ENCODE results near the gene CDH4. TPM values are rescaled to one million over a fixed set of nuclear protein-coding genes. Genes with fewer than 3 reads are reported as not detected.

CDH4 gene
- total RNA-seq, 4 donors from 2014 or later = not detected

DNA sequence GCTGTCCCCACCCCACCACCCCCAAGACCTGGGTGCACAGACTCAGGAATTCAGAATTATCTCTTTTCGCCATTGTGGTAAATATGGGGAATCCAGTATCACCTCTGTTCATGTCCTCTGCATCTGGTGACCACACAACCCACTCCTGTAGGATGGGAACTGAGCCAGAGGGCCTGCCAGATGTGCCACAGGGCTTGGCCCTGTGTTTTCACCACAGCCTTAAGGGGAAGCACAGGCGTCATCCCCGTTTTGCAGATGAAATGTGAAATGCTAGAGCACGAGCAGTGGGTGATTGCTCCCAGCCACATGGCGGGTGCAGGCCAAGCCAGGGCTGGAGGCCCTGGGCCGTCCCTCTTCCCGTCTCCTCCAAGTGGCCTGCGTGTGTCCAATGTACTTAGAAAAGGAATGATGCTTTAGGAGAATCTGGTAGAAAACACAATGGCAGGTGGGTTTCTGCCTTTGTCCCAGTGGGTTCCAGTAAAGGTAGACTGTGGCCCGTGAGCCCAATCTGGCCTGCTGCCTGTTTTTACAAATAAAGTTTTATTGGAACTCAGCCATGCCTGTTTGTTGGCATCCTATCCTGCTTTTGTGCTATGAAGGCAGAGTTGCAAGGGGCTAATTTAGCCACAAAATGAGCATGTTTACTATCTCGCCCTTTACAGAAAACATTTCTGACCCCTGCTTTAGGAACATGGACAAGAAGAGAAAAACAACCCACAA is 309.2 kb downstream of the CDH4 start:
- Histone ChIP-seq H3K9me3 (no peaks in the 10 kb centered on the region), H3K4me1 (no peaks in the 10 kb centered on the region), H3K27ac (no peak overlapping the region), H3K4me3 (no peak overlapping the region), H3K27me3 (no peaks in the 10 kb centered on the region), H3K36me3 (no peaks in the 10 kb centered on the region)
- TF ChIP-seq POLR2AphosphoS5 (IDR thresholded peaks at IDR 0.05) (no peak), EP300 (IDR thresholded peaks at IDR 0.05; ENCODE audit: low read depth) (no peak), POLR2A (IDR thresholded peaks at IDR 0.05) (no peak)
- TF ChIP-seq, protein P1, sequence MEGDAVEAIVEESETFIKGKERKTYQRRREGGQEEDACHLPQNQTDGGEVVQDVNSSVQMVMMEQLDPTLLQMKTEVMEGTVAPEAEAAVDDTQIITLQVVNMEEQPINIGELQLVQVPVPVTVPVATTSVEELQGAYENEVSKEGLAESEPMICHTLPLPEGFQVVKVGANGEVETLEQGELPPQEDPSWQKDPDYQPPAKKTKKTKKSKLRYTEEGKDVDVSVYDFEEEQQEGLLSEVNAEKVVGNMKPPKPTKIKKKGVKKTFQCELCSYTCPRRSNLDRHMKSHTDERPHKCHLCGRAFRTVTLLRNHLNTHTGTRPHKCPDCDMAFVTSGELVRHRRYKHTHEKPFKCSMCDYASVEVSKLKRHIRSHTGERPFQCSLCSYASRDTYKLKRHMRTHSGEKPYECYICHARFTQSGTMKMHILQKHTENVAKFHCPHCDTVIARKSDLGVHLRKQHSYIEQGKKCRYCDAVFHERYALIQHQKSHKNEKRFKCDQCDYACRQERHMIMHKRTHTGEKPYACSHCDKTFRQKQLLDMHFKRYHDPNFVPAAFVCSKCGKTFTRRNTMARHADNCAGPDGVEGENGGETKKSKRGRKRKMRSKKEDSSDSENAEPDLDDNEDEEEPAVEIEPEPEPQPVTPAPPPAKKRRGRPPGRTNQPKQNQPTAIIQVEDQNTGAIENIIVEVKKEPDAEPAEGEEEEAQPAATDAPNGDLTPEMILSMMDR (IDR thresholded peaks at IDR 0.05) = no peak
- intact Hi-C loops (cut with DNase I; ENCODE audit: low total_unique reads) = no loop called here
- DNase-seq = no peak
- in situ Hi-C loops (cut with MboI; ENCODE audit: low pct_ligation_motif_present in 1 of 4, low pct_unique_long_range_greater_than_20kb in 1 of 4, low sequenced_read_pairs in 3 of 4) = no loop called here
- 70 to 85% methylated on average over 6 to 10 of the region's 10 CpGs for WGBS, 2 donors (ENCODE audit: low coverage in 1 of 2)

DNA sequence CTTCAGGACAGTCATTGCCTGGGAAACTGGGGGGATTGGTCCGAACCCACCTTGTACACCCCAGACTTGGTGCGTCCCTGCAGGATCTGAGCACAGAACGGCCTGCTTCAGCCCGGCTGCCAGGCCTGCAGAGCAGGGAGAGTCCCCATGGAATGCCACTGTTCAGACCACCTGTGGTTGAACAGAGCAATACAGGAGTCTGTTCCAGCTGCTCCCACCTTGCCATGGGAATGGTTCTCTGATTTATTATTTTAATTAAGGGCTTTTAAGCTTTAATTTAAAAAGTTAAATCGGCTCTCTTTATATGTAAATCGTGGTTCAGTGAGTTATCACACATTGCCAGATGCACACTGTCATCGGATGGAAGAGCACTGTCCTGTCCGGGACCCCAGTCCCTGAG is 310.4 kb downstream of the CDH4 start:
- no peaks in the 10 kb centered on the region for H3K4me1 ChIP-seq
- no peaks in the 10 kb centered on the region for H3K36me3 ChIP-seq
- DNase-seq = no peak
- WGBS, 2 donors (ENCODE audit: low coverage in 1 of 2) = 67 to 86% methylated on average over 1 to 8 of the region's 8 CpGs
- intact Hi-C loops (cut with DNase I; ENCODE audit: low total_unique reads) = no loop called here
- H3K9me3 ChIP-seq = no peaks in the 10 kb centered on the region
- no peak overlapping the region for H3K4me3 ChIP-seq
- H3K27me3 ChIP-seq = no peaks in the 10 kb centered on the region
- no peak overlapping the region for H3K27ac ChIP-seq
- in situ Hi-C loops (cut with MboI; ENCODE audit: low pct_ligation_motif_present in 1 of 4, low pct_unique_long_range_greater_than_20kb in 1 of 4, low sequenced_read_pairs in 3 of 4) = no loop called here
- no peak for TF ChIP-seq POLR2A (IDR thresholded peaks at IDR 0.05)
- TF ChIP-seq EP300 (IDR thresholded peaks at IDR 0.05; ENCODE audit: low read depth) = no peak
- TF ChIP-seq POLR2AphosphoS5 (IDR thresholded peaks at IDR 0.05) = no peak
- TF ChIP-seq, protein P1 (IDR thresholded peaks at IDR 0.05) = no peak

DNA sequence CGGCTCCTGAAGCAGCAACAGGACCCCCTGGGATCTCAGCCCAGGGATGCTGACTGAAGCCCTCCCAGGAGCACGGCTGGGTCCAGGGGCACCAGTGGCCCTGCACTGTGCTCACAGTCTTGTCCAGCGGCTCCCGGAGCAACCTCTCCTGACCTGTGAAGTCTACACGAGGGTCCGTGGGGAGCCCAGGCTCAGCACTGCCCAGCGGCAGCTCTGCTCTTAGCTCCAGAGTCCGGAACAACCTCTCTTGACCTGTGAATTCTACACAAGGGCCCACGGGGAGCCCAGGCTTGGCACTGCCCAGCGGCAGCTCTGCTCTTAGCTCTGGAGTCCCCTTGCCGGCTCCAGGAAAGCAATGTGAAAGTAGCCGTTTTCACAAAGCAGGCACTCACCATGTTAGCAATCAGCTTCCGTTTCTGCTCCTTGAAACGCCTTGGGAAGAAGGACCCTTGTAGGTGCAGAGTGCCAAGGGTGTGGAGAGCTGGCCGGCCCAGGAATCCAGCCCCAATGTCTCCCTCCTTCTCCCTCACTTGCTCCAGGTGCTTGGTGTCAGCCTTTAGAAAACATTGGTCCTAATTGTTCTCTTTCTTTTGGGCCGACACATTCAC is 310.9 kb downstream of the CDH4 start:
- H3K4me1 ChIP-seq = no peaks in the 10 kb centered on the region
- H3K9me3 ChIP-seq = no peaks in the 10 kb centered on the region
- in situ Hi-C loops (cut with MboI; ENCODE audit: low pct_ligation_motif_present in 1 of 4, low pct_unique_long_range_greater_than_20kb in 1 of 4, low sequenced_read_pairs in 3 of 4) (no loop called here), intact Hi-C loops (cut with DNase I; ENCODE audit: low total_unique reads) (no loop called here)
- TF ChIP-seq POLR2AphosphoS5 (IDR thresholded peaks at IDR 0.05) (no peak), POLR2A (IDR thresholded peaks at IDR 0.05) (no peak), EP300 (IDR thresholded peaks at IDR 0.05; ENCODE audit: low read depth) (no peak)
- TF ChIP-seq, protein P1 (IDR thresholded peaks at IDR 0.05) = no peak
- 70% methylated on average over 15 of the region's 16 CpGs; no CpG with 5 or more reads in 1 of the 2 donors for WGBS, 2 donors (ENCODE audit: low coverage in 1 of 2)
- H3K27me3 ChIP-seq = no peaks in the 10 kb centered on the region
- H3K4me3 ChIP-seq = no peak overlapping the region
- no peak overlapping the region for H3K27ac ChIP-seq
- DNase-seq = no peak
- no peaks in the 10 kb centered on the region for H3K36me3 ChIP-seq

DNA sequence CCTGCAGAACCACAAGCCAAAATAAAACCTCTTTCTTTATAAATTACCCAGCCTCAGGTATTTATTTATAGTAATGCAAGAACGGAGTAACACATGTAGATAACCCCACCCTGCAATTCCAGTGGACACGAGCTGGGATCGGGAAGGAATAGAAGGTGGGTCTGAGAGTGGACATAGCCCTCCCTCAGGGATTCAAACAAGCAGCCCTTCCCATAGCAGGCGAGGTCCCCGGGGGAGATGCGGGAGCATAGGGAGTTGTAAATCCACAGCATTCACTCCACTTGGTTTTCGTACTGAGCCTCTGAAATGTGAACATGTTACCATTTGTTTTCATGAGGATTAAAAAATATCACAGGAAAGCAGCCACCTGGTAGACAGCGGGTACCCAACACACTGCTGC is 312.6 kb downstream of the CDH4 start:
- Histone ChIP-seq H3K4me1 (no peaks in the 10 kb centered on the region), H3K27me3 (no peaks in the 10 kb centered on the region), H3K27ac (no peak overlapping the region), H3K4me3 (no peak overlapping the region), H3K9me3 (no peaks in the 10 kb centered on the region), H3K36me3 (no peaks in the 10 kb centered on the region)
- in situ Hi-C loops (cut with MboI; ENCODE audit: low pct_ligation_motif_present in 1 of 4, low pct_unique_long_range_greater_than_20kb in 1 of 4, low sequenced_read_pairs in 3 of 4) (no loop called here), intact Hi-C loops (cut with DNase I; ENCODE audit: low total_unique reads) (no loop called here)
- no peak for DNase-seq
- TF ChIP-seq EP300 (IDR thresholded peaks at IDR 0.05; ENCODE audit: low read depth) (no peak), POLR2AphosphoS5 (IDR thresholded peaks at IDR 0.05) (no peak), POLR2A (IDR thresholded peaks at IDR 0.05) (no peak)
- TF ChIP-seq, protein P1 (IDR thresholded peaks at IDR 0.05) = no peak
- 84% methylated on average over 8 of the region's 8 CpGs; no CpG with 5 or more reads in 1 of the 2 donors for WGBS, 2 donors (ENCODE audit: low coverage in 1 of 2)
